ENCODE results near the gene KCNE3.

DNA sequence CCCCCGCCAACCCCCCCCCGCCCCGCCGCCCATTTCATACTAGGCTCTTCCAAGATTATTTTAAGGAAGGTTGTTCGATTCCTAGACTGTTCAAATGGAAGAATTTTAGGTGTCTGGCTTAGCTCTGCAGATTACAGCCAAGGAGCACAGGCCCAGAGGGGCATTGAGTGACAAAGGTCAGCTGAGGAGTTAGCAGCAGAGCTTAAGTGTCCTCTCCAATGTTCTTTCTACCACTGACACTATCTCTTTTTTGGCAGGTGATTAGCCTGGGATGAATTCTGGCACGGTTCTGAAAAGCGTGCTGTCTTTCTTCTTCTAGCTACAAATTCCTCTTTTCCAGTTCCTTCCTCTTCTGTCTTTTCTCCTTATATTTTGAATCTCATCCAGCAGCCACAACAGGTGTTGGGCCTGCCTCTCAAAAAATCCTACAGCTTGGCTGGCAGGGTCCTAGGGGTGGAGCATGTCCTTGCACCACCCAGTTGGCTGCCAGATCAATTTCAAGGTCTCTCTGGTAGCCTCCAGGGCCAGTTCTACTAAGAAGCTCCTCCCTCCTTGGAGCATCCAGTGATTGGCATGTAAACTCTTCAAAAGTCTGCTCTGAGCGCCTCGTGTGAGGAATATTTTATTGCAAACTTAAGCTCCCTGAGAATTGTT is 23.0 kb downstream of the KCNE3 start:
- TF ChIP-seq POLR2A (IDR thresholded peaks at IDR 0.05; ENCODE audit: low read depth, low read length) (no peak), TAF1 (IDR thresholded peaks at IDR 0.05; ENCODE audit: low read depth, low read length) (no peak), POLR2AphosphoS5 (IDR thresholded peaks at IDR 0.05; ENCODE audit: low read depth, low read length) (no peak)

All from GM12891 (cell line).